Coronary artery (tissue), 2 donors: ENCODE data around the gene TMEM74B.
"Not testable (repeated sequence)": the region's sequence is repeated elsewhere in the genome, so short reads cannot be mapped to it uniquely, and the experiment has no call there.

Experiments
- DNase-seq: peaks from one replicate; pipeline ENCODE4 v3.0.0-alpha.2; 2017; ENCODE audit warnings: low spot score
- H3K27ac ChIP-seq, 2 donors: fragments of 200-600 bp; sonication (generic); one replicate each; pipeline ENCODE4 v1.5.1; 2016 to 2019
- H3K4me3 ChIP-seq: fragments of 200-600 bp; sonication (generic); 2 replicates; pipeline ENCODE4 v1.5.1; 2016; ENCODE audit warnings: mild to moderate bottlenecking, moderate library complexity
- TF ChIP-seq, protein P1 (sequence below): fragments of 200-600 bp; sonication (generic); IDR thresholded peaks from one replicate; pipeline ENCODE4 v1.5.1; 2019; ENCODE audit warnings: antibody characterized with exemption

TMEM74B gene

GRCh38 chr20:1154691-1155090 lies 30.1 kb downstream of the TMEM74B start:
- Histone ChIP-seq H3K4me3 (no peak overlapping the region), H3K27ac (no peak overlapping the region)
- TF ChIP-seq, protein P1, sequence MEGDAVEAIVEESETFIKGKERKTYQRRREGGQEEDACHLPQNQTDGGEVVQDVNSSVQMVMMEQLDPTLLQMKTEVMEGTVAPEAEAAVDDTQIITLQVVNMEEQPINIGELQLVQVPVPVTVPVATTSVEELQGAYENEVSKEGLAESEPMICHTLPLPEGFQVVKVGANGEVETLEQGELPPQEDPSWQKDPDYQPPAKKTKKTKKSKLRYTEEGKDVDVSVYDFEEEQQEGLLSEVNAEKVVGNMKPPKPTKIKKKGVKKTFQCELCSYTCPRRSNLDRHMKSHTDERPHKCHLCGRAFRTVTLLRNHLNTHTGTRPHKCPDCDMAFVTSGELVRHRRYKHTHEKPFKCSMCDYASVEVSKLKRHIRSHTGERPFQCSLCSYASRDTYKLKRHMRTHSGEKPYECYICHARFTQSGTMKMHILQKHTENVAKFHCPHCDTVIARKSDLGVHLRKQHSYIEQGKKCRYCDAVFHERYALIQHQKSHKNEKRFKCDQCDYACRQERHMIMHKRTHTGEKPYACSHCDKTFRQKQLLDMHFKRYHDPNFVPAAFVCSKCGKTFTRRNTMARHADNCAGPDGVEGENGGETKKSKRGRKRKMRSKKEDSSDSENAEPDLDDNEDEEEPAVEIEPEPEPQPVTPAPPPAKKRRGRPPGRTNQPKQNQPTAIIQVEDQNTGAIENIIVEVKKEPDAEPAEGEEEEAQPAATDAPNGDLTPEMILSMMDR: no peak
- no peak for DNase-seq

DNA sequence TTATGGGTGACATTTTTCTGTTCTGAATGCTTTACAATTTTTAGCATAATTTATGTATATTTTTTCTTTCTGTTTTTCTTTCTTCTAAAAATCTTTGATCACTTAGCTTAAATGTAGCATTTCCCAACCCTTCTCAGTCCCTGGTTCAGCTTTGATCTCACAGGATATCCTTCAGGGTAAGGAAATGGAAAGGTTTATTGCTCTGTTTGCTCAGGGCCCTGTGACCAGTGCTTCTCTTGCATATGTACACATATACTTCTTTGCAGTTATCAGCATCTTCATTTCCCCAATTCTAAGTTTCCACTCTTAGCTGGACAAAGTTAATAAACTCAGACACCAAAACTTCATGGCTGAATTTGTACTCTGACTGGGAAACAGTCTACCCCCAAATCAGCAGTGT lies 30.6 kb downstream of the TMEM74B start:
- Histone ChIP-seq H3K4me3 (no peak overlapping the region), H3K27ac (no peak overlapping the region)
- DNase-seq: no peak
- TF ChIP-seq, protein P1: no peak

GRCh38 chr20:1150968-1151367 lies 33.8 kb downstream of the TMEM74B start:
- DNase-seq: no peak
- H3K4me3 ChIP-seq: no peak overlapping the region
- TF ChIP-seq, protein P1: no peak
- H3K27ac ChIP-seq: no peak overlapping the region

DNA sequence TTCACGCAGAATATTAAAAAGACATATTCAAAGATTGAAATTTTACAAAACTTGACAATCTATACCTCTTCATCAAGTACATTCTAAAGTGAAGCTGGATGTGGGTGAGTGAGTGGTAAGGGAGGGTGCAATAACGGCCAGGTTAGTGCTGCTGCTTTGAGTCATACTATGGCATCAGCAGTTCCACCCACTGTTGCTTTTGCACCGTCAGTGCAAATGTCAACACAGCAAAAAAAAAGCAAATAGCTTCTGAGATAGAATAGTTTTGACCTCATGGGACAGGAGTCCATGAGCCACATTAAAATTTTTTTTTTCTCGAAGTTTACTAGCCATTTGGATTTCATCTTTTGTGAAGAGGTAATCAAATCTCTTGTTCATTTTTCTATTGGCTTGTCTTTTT lies 34.6 kb downstream of the TMEM74B start:
- H3K27ac ChIP-seq: no peak overlapping the region
- no peak for DNase-seq
- no peak overlapping the region for H3K4me3 ChIP-seq
- TF ChIP-seq, protein P1: no peak

- not testable (repeated sequence) for H3K4me3 ChIP-seq
Measured at GRCh38 chr20:1149812-1150211, 35.0 kb downstream of the TMEM74B start.

DNA sequence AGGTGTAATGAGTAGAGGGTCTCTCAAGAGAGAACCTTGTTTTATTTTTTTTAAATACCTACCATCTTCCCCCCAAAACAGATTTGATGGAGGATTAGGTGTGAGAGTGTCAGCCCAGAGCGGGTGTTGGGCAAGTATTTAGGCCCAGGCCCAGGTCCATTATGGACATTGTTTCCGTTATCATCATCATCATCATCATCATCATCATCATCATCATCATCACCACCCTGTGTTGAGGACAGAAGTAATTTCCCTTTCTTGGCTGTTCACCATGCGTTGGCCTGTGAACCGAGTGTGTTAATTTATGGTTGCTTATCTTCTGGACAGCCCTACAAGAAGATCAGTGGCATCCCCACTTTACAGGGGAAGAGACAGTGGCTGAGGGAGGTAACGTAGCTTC lies 37.8 kb downstream of the TMEM74B start:
- TF ChIP-seq, protein P1: no peak
- no peak for DNase-seq
- Histone ChIP-seq H3K4me3 (no peak overlapping the region), H3K27ac (no peak overlapping the region)

More at GRCh38 chr20:1149812-1150211, 35.0 kb downstream of the TMEM74B start:
- not testable (repeated sequence) for H3K27ac ChIP-seq, DNase-seq

DNA sequence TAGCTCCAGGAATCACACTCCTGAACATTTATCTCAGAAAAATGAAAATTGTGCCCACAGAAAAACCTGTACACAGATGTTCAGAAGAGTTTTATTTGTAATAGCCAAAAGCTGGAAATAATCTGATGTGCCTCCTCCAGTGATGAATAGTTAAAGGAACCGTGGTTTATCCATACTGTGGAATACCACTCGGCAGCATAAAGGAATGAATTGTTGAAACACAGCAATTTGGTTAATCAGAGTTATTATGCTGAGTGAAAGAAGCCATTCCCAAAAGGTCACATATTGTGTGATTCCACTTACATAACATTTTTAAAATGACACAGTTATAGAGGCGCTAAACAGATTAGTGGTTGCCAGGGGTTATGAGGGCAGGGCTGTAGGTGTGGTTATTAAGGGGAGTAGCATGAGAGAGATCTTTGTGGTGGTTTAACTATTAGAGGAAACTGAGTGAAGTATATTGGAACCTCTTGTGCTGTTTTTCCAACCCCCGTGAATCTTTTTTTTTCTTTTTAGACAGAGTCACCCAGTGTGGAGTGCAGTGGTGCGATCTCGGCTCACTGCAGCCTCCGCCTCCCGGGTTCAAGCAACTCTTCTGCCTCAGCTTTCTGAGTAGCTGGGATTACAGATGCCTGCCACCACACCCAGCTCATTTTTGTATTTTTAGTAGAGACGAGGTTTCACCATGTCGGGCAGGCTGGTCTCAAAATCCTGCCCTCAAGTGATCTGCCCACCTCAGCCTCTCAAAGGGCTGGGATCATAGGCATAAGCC lies 40.2 kb downstream of the TMEM74B start:
- TF ChIP-seq, protein P1: no peak
- DNase-seq: no peak
- no peak overlapping the region for H3K4me3 ChIP-seq
- no peak overlapping the region for H3K27ac ChIP-seq
